A673 (cell line): Measurements from ENCODE around the gene SORCS1.

Experiments
- EZH2 ChIP-seq: fragments of 200-600 bp; sonication (generic); IDR thresholded peaks from 2 replicates; pipeline ENCODE4 v1.6.1; 2017; ENCODE audit warnings: borderline replicate concordance, low read depth, mild to moderate bottlenecking, mixed read lengths, antibody characterized with exemption, low read length; ENCODE audit not compliant: poor library complexity, severe bottlenecking
- TF ChIP-seq, protein P1 (sequence below): fragments of 300-800, 200-600 bp; sonication (generic); conservative IDR thresholded peaks from 2 replicates; pipeline ENCODE4 v1.5.1; 2017; ENCODE audit warnings: low read depth, mild to moderate bottlenecking, antibody characterized with exemption, low read length, moderate library complexity, mixed read lengths

- TF ChIP-seq, protein P1, sequence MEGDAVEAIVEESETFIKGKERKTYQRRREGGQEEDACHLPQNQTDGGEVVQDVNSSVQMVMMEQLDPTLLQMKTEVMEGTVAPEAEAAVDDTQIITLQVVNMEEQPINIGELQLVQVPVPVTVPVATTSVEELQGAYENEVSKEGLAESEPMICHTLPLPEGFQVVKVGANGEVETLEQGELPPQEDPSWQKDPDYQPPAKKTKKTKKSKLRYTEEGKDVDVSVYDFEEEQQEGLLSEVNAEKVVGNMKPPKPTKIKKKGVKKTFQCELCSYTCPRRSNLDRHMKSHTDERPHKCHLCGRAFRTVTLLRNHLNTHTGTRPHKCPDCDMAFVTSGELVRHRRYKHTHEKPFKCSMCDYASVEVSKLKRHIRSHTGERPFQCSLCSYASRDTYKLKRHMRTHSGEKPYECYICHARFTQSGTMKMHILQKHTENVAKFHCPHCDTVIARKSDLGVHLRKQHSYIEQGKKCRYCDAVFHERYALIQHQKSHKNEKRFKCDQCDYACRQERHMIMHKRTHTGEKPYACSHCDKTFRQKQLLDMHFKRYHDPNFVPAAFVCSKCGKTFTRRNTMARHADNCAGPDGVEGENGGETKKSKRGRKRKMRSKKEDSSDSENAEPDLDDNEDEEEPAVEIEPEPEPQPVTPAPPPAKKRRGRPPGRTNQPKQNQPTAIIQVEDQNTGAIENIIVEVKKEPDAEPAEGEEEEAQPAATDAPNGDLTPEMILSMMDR: no peak
- no peak for TF ChIP-seq EZH2
Observed at GRCh38 chr10:106637873-106638272, 526.6 kb downstream of the SORCS1 start.
